NCI-H460 (cell line): Measurements from ENCODE around the gene IL6ST. TPM values are rescaled to one million over a fixed set of nuclear protein-coding genes. Genes with fewer than 3 reads are reported as not detected.
"Not testable (repeated sequence)": the region's sequence is repeated elsewhere in the genome, so short reads cannot be mapped to it uniquely, and the experiment has no call there.

ENCODE experiments used
- DNase-seq: peaks from one replicate; pipeline ENCODE4 v3.0.0-alpha.2; 2016; ENCODE audit warnings: low read depth; ENCODE audit errors: extremely low read depth
- total RNA-seq: library from RNA; depleted of rRNA; stranded (reverse); fragments of >200 nt; shearing (Covaris generic); gene quantifications from 2 replicates; pipeline ENCODE4 v1.2.3, GENCODE V29; 2014

The IL6ST gene
- total RNA-seq, 1 experiment from 2014 or later, result 44.3 TPM

GRCh38 chr5:56006094-56006493, 11.3 kb upstream of the IL6ST start:
- DNase-seq, result no peak

GRCh38 chr5:56004874-56005273, 10.1 kb upstream of the IL6ST start:
- no peak for DNase-seq

GRCh38 chr5:56003679-56004078, 8.9 kb upstream of the IL6ST start:
- DNase-seq, result no peak

GRCh38 chr5:56003179-56003578, 8.4 kb upstream of the IL6ST start:
- DNase-seq, result no peak

GRCh38 chr5:56002303-56002702, 7.5 kb upstream of the IL6ST start:
- DNase-seq, result no peak

GRCh38 chr5:56000221-56000620, 5.5 kb upstream of the IL6ST start:
- DNase-seq, result not testable (repeated sequence)

- no peak for DNase-seq
These were observed 4.2 kb upstream of the IL6ST start for GRCh38 chr5:55998966-55999365.

GRCh38 chr5:55997742-55998351, 3.1 kb upstream of the IL6ST start:
- no peak for DNase-seq

GRCh38 chr5:55994998-55995914, 493 bp upstream of the IL6ST start:
- DNase-seq, result peak; percentile 96

- no peak for DNase-seq
These were observed 850 bp downstream of the IL6ST start for GRCh38 chr5:55993731-55994494.

GRCh38 chr5:55993013-55993412, 1.8 kb downstream of the IL6ST start:
- no peak for DNase-seq

- DNase-seq, result no peak
These were observed 2.8 kb downstream of the IL6ST start for GRCh38 chr5:55991768-55992486.

- not testable (repeated sequence) for DNase-seq
These were observed 3.9 kb downstream of the IL6ST start for GRCh38 chr5:55990895-55991294.

GRCh38 chr5:55989860-55990259, 4.9 kb downstream of the IL6ST start:
- DNase-seq, result no peak

GRCh38 chr5:55988979-55989638, 5.7 kb downstream of the IL6ST start:
- no peak for DNase-seq

GRCh38 chr5:55988428-55988827, 6.3 kb downstream of the IL6ST start:
- DNase-seq, result not testable (repeated sequence)

GRCh38 chr5:55986931-55987330, 7.8 kb downstream of the IL6ST start:
- DNase-seq, result no peak

GRCh38 chr5:55985181-55985580, 9.6 kb downstream of the IL6ST start:
- DNase-seq, result no peak

GRCh38 chr5:55983986-55984385, 10.8 kb downstream of the IL6ST start:
- DNase-seq, result no peak

- no peak for DNase-seq
These were observed 11.8 kb downstream of the IL6ST start for GRCh38 chr5:55982957-55983381.
